Smooth muscle cell (in vitro differentiated cells): ENCODE data around the gene KIAA1217. TPM values are rescaled to one million over a fixed set of nuclear protein-coding genes. Genes with fewer than 3 reads are reported as not detected.

ENCODE experiments used
- DNase-seq: peaks from one replicate; lab custom pipeline; 2025; ENCODE audit not compliant: unreplicated experiment; lab: John Stamatoyannopoulos, UW
- H2AFZ ChIP-seq: fragments of 200-600 bp; sonication (generic); 2 replicates; pipeline ENCODE4 v1.6.0; 2016; ENCODE audit warnings: antibody characterized with exemption, low read depth, mild to moderate bottlenecking
- H3F3A ChIP-seq: fragments of 200-600 bp; sonication (generic); 2 replicates; pipeline ENCODE4 v1.6.0; 2017; ENCODE audit warnings: antibody characterized with exemption, low read depth
- H3K27ac ChIP-seq: fragments of 200-600 bp; sonication (generic); 2 replicates; pipeline ENCODE4 v1.5.1; 2016; ENCODE audit warnings: low read depth, mild to moderate bottlenecking
- H3K27me3 ChIP-seq: fragments of 200-600 bp; sonication (generic); 2 replicates; pipeline ENCODE4 v1.6.1; 2016; ENCODE audit warnings: low read depth, mild to moderate bottlenecking
- H3K36me3 ChIP-seq: fragments of 200-600 bp; sonication (generic); 2 replicates; pipeline ENCODE4 v1.5.1; 2016; ENCODE audit warnings: low read depth
- H3K4me1 ChIP-seq: fragments of 200-600 bp; sonication (generic); 2 replicates; pipeline ENCODE4 v1.5.1; 2016; ENCODE audit warnings: low read depth
- H3K4me2 ChIP-seq: fragments of 200-600 bp; sonication (generic); 2 replicates; pipeline ENCODE4 v1.6.0; 2016; ENCODE audit warnings: mild to moderate bottlenecking
- H3K4me3 ChIP-seq: fragments of 200-600 bp; sonication (generic); 2 replicates; pipeline ENCODE4 v1.5.1; 2016; ENCODE audit warnings: mild to moderate bottlenecking
- H3K79me2 ChIP-seq: fragments of 200-600 bp; sonication (generic); 2 replicates; pipeline ENCODE4 v1.6.0; 2016; ENCODE audit warnings: low read depth, mild to moderate bottlenecking
- H3K9ac ChIP-seq: fragments of 200-600 bp; sonication (generic); 2 replicates; pipeline ENCODE4 v1.6.0; 2016; ENCODE audit warnings: low read depth
- H3K9me3 ChIP-seq: fragments of 200-600 bp; sonication (generic); replicated peaks from 2 replicates; pipeline ENCODE4 v1.5.1; 2016; ENCODE audit warnings: low read depth
- H4K20me1 ChIP-seq: fragments of 200-600 bp; sonication (generic); 2 replicates; pipeline ENCODE4 v1.6.0; 2016; ENCODE audit warnings: low read depth
- WGBS: methylation state at CpG from one replicate; pipeline ENCODE4 v1.1.7; 2016; ENCODE audit warnings: low lambda C conversion rate; 5-methylcytosine and 5-hydroxymethylcytosine counted together
- polyA plus RNA-seq: library from polyadenylated mRNA; unstranded; fragments of >200 nt; fragmentation: Nextera tagmentation; extraction: Ambion mirVana; gene quantifications from 2 replicates; pipeline ENCODE4 v1.2.1, GENCODE V29; 2016
- total RNA-seq: library from RNA; depleted of rRNA; stranded (reverse); fragments of >200 nt; gene quantifications from 2 replicates; pipeline ENCODE4 v1.2.3, GENCODE V29; 2014
- TF ChIP-seq, protein P1 (sequence below): fragments of 200-600 bp; sonication (generic); IDR thresholded peaks from 2 replicates; pipeline ENCODE4 v1.5.1; 2017; ENCODE audit warnings: borderline replicate concordance, mild to moderate bottlenecking, antibody characterized with exemption; ENCODE audit not compliant: insufficient read depth, poor library complexity, severe bottlenecking

KIAA1217 gene
- total and polyA plus RNA-seq, 2 experiments from 2014 or later: 43.3 to 68.8 TPM

DNA sequence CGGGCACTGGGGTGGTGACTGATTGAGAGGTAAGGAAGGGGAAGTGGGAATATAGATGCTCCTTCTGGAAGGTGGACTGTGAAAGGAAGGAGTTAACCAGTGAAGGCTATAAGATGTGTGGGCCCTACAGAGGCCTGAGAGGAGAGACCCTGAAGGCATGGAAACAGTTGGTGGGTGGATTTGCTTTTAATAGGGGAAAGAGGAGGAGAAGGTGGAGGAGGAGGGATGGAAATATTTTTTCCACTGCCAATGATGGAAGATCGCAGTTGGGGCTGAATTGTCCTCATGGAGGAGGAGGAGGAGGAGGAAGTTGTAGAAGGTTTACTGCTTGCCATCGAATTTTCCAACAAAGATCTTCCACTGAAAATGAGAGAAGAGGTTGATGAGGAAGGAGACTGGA is 80.3 kb downstream of the KIAA1217 start:
- TF ChIP-seq, protein P1, sequence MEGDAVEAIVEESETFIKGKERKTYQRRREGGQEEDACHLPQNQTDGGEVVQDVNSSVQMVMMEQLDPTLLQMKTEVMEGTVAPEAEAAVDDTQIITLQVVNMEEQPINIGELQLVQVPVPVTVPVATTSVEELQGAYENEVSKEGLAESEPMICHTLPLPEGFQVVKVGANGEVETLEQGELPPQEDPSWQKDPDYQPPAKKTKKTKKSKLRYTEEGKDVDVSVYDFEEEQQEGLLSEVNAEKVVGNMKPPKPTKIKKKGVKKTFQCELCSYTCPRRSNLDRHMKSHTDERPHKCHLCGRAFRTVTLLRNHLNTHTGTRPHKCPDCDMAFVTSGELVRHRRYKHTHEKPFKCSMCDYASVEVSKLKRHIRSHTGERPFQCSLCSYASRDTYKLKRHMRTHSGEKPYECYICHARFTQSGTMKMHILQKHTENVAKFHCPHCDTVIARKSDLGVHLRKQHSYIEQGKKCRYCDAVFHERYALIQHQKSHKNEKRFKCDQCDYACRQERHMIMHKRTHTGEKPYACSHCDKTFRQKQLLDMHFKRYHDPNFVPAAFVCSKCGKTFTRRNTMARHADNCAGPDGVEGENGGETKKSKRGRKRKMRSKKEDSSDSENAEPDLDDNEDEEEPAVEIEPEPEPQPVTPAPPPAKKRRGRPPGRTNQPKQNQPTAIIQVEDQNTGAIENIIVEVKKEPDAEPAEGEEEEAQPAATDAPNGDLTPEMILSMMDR: no peak
- Histone ChIP-seq H3K9ac (no peak overlapping the region), H3K4me3 (no peak overlapping the region), H2AFZ (no peak overlapping the region), H3K36me3 (no peaks in the 10 kb centered on the region), H4K20me1 (no peaks in the 10 kb centered on the region), H3F3A (no peaks in the 10 kb centered on the region), H3K4me2 (no peak overlapping the region), H3K79me2 (peaks cover 19% of the 10 kb centered on the region), H3K27me3 (no peaks in the 10 kb centered on the region), H3K9me3 (no peaks in the 10 kb centered on the region), H3K27ac (no peak overlapping the region), H3K4me1 (no peaks in the 10 kb centered on the region)
- no peak for DNase-seq
- 98% methylated on average over 3 of the region's 3 CpGs for WGBS

DNA sequence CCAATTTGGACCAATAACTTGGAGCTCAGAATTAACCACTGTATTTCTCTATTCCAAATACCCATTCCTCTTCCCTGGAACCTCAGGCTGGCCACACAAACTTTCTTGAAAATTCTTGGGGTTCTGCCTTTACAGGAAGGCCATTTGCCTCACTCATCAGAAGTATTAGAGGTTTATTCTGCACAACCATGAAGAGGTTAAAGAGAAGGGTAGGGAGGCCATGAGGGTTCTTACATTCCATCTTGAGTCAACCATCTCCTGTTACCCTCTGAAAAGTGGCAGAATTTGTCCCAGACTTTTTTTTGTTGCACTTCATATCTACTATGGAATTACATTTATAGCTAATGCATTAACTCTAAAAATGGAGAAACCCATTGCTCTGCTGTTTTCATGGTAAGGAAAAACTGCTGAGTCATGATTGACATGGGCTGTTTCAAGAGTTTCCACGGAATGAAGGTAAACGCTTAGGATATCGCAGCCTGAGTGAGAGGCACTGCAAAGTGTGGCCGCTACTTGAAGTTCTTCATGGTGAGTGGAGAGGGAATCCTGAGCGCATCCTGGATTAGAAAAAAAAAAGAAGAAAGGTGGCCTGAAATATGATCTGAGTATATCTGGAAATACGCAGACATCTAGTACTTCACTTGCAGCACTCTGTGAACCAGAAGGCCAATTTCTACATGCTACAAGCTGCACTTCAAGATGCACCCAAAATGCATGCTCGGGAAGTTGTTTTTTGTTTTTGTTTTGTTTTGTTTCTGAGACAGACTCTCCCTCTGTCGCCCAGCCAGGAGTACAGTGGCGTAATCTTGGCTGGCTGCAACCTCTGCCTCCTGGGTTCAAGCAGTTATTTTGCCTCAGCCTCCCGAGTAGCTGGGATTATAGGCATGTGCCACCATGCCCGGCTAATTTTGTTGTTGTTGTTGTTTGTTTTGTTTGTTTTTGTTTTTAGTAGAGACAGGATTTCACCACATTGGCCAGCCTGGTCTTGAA is 83.7 kb downstream of the KIAA1217 start:
- Histone ChIP-seq H3K4me2 (no peak overlapping the region), H3K36me3 (no peaks in the 10 kb centered on the region), H3K4me3 (no peak overlapping the region), H3F3A (no peaks in the 10 kb centered on the region), H2AFZ (no peak overlapping the region), H4K20me1 (no peaks in the 10 kb centered on the region), H3K4me1 (no peaks in the 10 kb centered on the region), H3K27ac (no peak overlapping the region), H3K9me3 (no peaks in the 10 kb centered on the region), H3K27me3 (no peaks in the 10 kb centered on the region), H3K9ac (no peak overlapping the region), H3K79me2 (peaks cover 6% of the 10 kb centered on the region)
- TF ChIP-seq, protein P1: no peak
- no peak for DNase-seq
- 91% methylated on average over 11 of the region's 11 CpGs for WGBS

DNA sequence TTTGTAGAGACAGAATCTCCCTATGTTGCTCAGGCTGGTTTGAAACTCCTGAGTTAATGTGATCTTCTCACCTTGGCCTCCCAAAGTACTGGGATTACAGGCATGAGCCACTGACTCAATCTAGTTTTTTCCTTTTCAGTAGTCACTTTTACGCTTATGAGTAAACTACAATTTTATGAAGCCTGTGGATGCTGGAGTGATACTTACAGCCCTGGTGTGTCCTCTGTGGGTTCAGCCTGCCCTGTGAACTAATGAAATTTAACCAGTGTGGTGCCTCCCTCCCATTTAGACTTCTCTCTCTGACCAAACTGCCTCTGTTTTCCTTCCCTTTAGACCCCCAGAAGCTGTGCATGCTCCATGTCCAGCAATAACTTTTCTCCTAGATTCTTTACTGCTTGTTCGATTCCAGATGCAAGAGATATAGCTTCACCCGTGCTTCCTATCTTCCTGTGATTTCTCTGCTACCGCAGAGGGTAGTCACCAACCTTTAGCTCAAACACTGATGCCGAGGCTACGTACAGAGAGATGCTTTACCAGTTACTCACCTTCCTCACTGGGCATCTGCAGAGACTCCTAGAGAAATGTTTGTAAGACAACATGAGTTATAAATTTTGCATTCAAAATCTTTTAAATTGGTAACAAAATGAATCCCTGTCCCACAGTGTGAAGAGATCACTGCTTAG is 90.8 kb downstream of the KIAA1217 start:
- no peaks in the 10 kb centered on the region for H3K36me3 ChIP-seq
- WGBS: 48% methylated on average over 6 of the region's 6 CpGs
- no peak overlapping the region for H3K9ac ChIP-seq
- H4K20me1 ChIP-seq: peaks cover 3% of the 10 kb centered on the region
- DNase-seq: no peak
- H3K27me3 ChIP-seq: no peaks in the 10 kb centered on the region
- peak overlapping the region; percentile 60 for H3K27ac ChIP-seq
- H3K4me2 ChIP-seq: no peak overlapping the region
- H3K4me3 ChIP-seq: no peak overlapping the region
- no peak overlapping the region for H2AFZ ChIP-seq
- TF ChIP-seq, protein P1: no peak
- peaks cover 6% of the 10 kb centered on the region for H3K79me2 ChIP-seq
- H3K4me1 ChIP-seq: no peaks in the 10 kb centered on the region
- H3K9me3 ChIP-seq: no peaks in the 10 kb centered on the region
- no peaks in the 10 kb centered on the region for H3F3A ChIP-seq
